ENCODE data around the gene FAT3. TPM values are rescaled to one million over a fixed set of nuclear protein-coding genes. Genes with fewer than 3 reads are reported as not detected.

FAT3 gene
- total and polyA plus RNA-seq, 4 donors: 0.06 to 1.3 (median 0.62) TPM

DNA sequence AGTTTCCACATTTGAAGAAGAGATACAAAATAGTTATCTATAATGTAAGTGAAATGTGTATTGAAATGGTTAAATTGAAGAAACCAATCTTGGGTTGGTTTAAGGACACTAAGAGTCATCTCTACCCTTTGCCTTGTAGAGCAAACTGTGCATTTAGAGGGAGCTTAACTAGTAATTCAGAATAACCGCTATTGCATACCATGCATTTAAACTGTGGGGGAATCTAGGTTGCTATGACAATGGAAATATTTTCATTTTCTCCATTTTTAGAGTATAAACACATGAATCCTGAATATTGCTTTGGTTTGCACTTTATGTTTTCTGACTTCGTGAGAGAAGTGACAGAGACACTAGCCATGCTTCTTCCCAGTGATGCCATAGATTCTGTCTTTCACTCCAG is 39.7 kb downstream of the FAT3 start:
- TF ChIP-seq JUND (IDR thresholded peaks at IDR 0.05): no peak
- TF ChIP-seq SP1 (IDR thresholded peaks at IDR 0.05): no peak
- TF ChIP-seq REST (IDR thresholded peaks at IDR 0.05): no peak
- no peak for TF ChIP-seq RAD21 (IDR thresholded peaks at IDR 0.05)
- TF ChIP-seq GABPA (IDR thresholded peaks at IDR 0.05 in 1 of 2, conservative IDR thresholded peaks at IDR 0.05 in 1 of 2): no peak
- TF ChIP-seq ATF3 (IDR thresholded peaks at IDR 0.05): no peak
- no peak for TF ChIP-seq FOXA1 (IDR thresholded peaks at IDR 0.05)
- Histone ChIP-seq H3K27ac (ENCODE audit: low read depth in 1 of 2, low read length in 2 of 2) (no peak overlapping the region), H3K9me3 (ENCODE audit: control insufficient read depth in 4 of 4, low read length in 3 of 4) (no peaks in the 10 kb centered on the region), H3K4me3 (ENCODE audit: low read depth in 1 of 3, low read length in 3 of 3) (no peak overlapping the region), H3K9ac (ENCODE audit: low read depth in 1 of 2, low read length in 2 of 2) (no peak overlapping the region), H3K36me3 (ENCODE audit: control insufficient read depth in 4 of 4, insufficient read depth in 3 of 4, low read depth in 1 of 4, low read length in 3 of 4) (no peaks in the 10 kb centered on the region), H3K4me1 (ENCODE audit: control insufficient read depth in 4 of 4, insufficient read depth in 4 of 4, low read length in 3 of 4) (peaks cover 2 to 10% (median 5%) of the 10 kb centered on the region in 4 donors), H3K27me3 (ENCODE audit: control insufficient read depth in 4 of 4, insufficient read depth in 4 of 4, low read length in 3 of 4) (no peaks in the 10 kb centered on the region)
- no peak for DNase-seq (ENCODE audit: low spot score)
- 80% methylated on average over 2 of the region's 2 CpGs for WGBS

- Histone ChIP-seq H3K36me3 (ENCODE audit: control insufficient read depth in 4 of 4, insufficient read depth in 3 of 4, low read depth in 1 of 4, low read length in 3 of 4) (no peaks in the 10 kb centered on the region), H3K9me3 (ENCODE audit: control insufficient read depth in 4 of 4, low read length in 3 of 4) (no peaks in the 10 kb centered on the region), H3K9ac (ENCODE audit: low read depth in 1 of 2, low read length in 2 of 2) (no peak overlapping the region), H3K27ac (ENCODE audit: low read depth in 1 of 2, low read length in 2 of 2) (no peak overlapping the region), H3K4me3 (ENCODE audit: low read depth in 1 of 3, low read length in 3 of 3) (no peak overlapping the region), H3K4me1 (ENCODE audit: control insufficient read depth in 4 of 4, insufficient read depth in 4 of 4, low read length in 3 of 4) (peaks cover 2 to 10% (median 5%) of the 10 kb centered on the region in 4 donors), H3K27me3 (ENCODE audit: control insufficient read depth in 4 of 4, insufficient read depth in 4 of 4, low read length in 3 of 4) (no peaks in the 10 kb centered on the region)
- 39% methylated on average over 4 of the region's 4 CpGs for WGBS
- peak; percentile 77 for TF ChIP-seq SP1 (IDR thresholded peaks at IDR 0.05)
- no peak for TF ChIP-seq FOXA2 (IDR thresholded peaks at IDR 0.05)
- TF ChIP-seq, protein P1, sequence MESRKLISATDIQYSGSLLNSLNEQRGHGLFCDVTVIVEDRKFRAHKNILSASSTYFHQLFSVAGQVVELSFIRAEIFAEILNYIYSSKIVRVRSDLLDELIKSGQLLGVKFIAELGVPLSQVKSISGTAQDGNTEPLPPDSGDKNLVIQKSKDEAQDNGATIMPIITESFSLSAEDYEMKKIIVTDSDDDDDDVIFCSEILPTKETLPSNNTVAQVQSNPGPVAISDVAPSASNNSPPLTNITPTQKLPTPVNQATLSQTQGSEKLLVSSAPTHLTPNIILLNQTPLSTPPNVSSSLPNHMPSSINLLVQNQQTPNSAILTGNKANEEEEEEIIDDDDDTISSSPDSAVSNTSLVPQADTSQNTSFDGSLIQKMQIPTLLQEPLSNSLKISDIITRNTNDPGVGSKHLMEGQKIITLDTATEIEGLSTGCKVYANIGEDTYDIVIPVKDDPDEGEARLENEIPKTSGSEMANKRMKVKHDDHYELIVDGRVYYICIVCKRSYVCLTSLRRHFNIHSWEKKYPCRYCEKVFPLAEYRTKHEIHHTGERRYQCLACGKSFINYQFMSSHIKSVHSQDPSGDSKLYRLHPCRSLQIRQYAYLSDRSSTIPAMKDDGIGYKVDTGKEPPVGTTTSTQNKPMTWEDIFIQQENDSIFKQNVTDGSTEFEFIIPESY (IDR thresholded peaks at IDR 0.05): peak; percentile 27
- no peak for TF ChIP-seq GABPA (IDR thresholded peaks at IDR 0.05 in 1 of 2, conservative IDR thresholded peaks at IDR 0.05 in 1 of 2)
- TF ChIP-seq RAD21 (IDR thresholded peaks at IDR 0.05): peak; percentile 28 to 31
- TF ChIP-seq YY1 (IDR thresholded peaks at IDR 0.05): peak; percentile 37
- TF ChIP-seq EGR1 (IDR thresholded peaks at IDR 0.05; ENCODE audit: low read depth in 2 of 2): no peak
- peak; percentile 11 for TF ChIP-seq ATF3 (IDR thresholded peaks at IDR 0.05)
- TF ChIP-seq RXRA (IDR thresholded peaks at IDR 0.05): peak; percentile 63 to 68
- TF ChIP-seq HNF4A (conservative IDR thresholded peaks at IDR 0.05): peak; percentile 95 to 96
- peak; percentile 89 for TF ChIP-seq HNF4G (IDR thresholded peaks at IDR 0.05)
- no peak for DNase-seq (ENCODE audit: low spot score)
Observed at GRCh38 chr11:92266806-92267205, 42.2 kb downstream of the FAT3 start.
